ENCODE results near the gene DLD.

- no peak for TF ChIP-seq CTCF (IDR thresholded peaks at IDR 0.05)
- no peak for TF ChIP-seq ZNF121 (CRISPR knock-in tag; IDR thresholded peaks at IDR 0.05)
- TF ChIP-seq MAX (CRISPR knock-in tag; IDR thresholded peaks at IDR 0.05): no peak
- TF ChIP-seq EMX1 (CRISPR knock-in tag; IDR thresholded peaks at IDR 0.05): no peak
- TF ChIP-seq, protein P1, sequence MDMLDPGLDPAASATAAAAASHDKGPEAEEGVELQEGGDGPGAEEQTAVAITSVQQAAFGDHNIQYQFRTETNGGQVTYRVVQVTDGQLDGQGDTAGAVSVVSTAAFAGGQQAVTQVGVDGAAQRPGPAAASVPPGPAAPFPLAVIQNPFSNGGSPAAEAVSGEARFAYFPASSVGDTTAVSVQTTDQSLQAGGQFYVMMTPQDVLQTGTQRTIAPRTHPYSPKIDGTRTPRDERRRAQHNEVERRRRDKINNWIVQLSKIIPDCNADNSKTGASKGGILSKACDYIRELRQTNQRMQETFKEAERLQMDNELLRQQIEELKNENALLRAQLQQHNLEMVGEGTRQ (CRISPR knock-in tag; IDR thresholded peaks at IDR 0.05): no peak
- TF ChIP-seq NFYB (CRISPR knock-in tag; conservative IDR thresholded peaks at IDR 0.05; ENCODE audit: low read depth): no peak
- TF ChIP-seq GABPB1 (CRISPR knock-in tag; IDR thresholded peaks at IDR 0.05): no peak
- TF ChIP-seq ZNF423 (CRISPR knock-in tag; IDR thresholded peaks at IDR 0.05): no peak
- no peak for TF ChIP-seq TEAD1 (CRISPR knock-in tag; IDR thresholded peaks at IDR 0.05)
- no peak for TF ChIP-seq CREB1 (CRISPR knock-in tag; IDR thresholded peaks at IDR 0.05)
- no peak for TF ChIP-seq FOXJ3 (CRISPR knock-in tag; IDR thresholded peaks at IDR 0.05; ENCODE audit: borderline replicate concordance)
- TF ChIP-seq ESRRA (CRISPR knock-in tag; IDR thresholded peaks at IDR 0.05; ENCODE audit: borderline replicate concordance): no peak
- TF ChIP-seq, protein P2, sequence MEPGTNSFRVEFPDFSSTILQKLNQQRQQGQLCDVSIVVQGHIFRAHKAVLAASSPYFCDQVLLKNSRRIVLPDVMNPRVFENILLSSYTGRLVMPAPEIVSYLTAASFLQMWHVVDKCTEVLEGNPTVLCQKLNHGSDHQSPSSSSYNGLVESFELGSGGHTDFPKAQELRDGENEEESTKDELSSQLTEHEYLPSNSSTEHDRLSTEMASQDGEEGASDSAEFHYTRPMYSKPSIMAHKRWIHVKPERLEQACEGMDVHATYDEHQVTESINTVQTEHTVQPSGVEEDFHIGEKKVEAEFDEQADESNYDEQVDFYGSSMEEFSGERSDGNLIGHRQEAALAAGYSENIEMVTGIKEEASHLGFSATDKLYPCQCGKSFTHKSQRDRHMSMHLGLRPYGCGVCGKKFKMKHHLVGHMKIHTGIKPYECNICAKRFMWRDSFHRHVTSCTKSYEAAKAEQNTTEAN (CRISPR knock-in tag; IDR thresholded peaks at IDR 0.05): no peak
Measured at GRCh38 chr7:107962817-107963216, 71.8 kb downstream of the DLD start.
